WTC11 (cell line): Measurements from ENCODE around the gene CARD11. TPM values are rescaled to one million over a fixed set of nuclear protein-coding genes. Genes with fewer than 3 reads are reported as not detected.

Source experiments
- ATAC-seq: fragments of 200-7000 bp; cut with Tn5 transposase; 2 replicates; pipeline ENCODE4 v1.10.0; 2021; ENCODE audit warnings: mild to moderate bottlenecking, moderate library complexity
- CTCF ChIA-PET: fragments of 300-600 bp; sonication (Branson Sonifier 250); formaldehyde crosslinking; loops from one replicate; lab custom pipeline; 2021; ENCODE audit warnings: antibody characterized with exemption; lab: Charles Lee
- POLR2A ChIA-PET: fragments of 350-600 bp; sonication (Branson Sonifier 250); formaldehyde crosslinking; loops from one replicate; lab custom pipeline; 2021; ENCODE audit warnings: antibody characterized with exemption; lab: Charles Lee
- DNase-seq: peaks from one replicate; pipeline ENCODE4 v3.0.0; 2021; ENCODE audit warnings: low spot score
- H3K27ac Mint-ChIP-seq: 2 replicates; pipeline ENCODE4 v1.8.0; 2021; ENCODE audit warnings: mixed read lengths
- H3K27me3 Mint-ChIP-seq: 2 replicates; pipeline ENCODE4 v1.8.0; 2021; ENCODE audit warnings: low read depth, mild to moderate bottlenecking, moderate library complexity, mixed read lengths
- H3K36me3 Mint-ChIP-seq: 2 replicates; pipeline ENCODE4 v1.8.0; 2021; ENCODE audit warnings: mixed read lengths
- H3K4me1 Mint-ChIP-seq: 2 replicates; pipeline ENCODE4 v1.8.0; 2022; ENCODE audit warnings: mixed read lengths
- H3K4me3 Mint-ChIP-seq: 2 replicates; pipeline ENCODE4 v1.8.0; 2021; ENCODE audit warnings: mild to moderate bottlenecking, moderate library complexity, mixed read lengths
- H3K9me3 Mint-ChIP-seq: 2 replicates; pipeline ENCODE4 v1.8.0; 2021; ENCODE audit warnings: mixed read lengths
- AR ChIP-seq: fragments of 250-450 bp; sonication (Bioruptor Pico); IDR thresholded peaks from 2 replicates; pipeline ENCODE4 v1.9.0; 2021; ENCODE audit warnings: mild to moderate bottlenecking
- ATF1 ChIP-seq: sonication (generic); formaldehyde crosslinking; IDR thresholded peaks from 2 replicates; pipeline ENCODE4 v1.8.1; 2023; ENCODE audit warnings: mild to moderate bottlenecking, moderate library complexity, missing genetic modification reagents
- CBFB ChIP-seq: sonication (generic); formaldehyde crosslinking; IDR thresholded peaks from 2 replicates; pipeline ENCODE4 v1.8.1; 2022; ENCODE audit warnings: mild to moderate bottlenecking, low read depth, missing genetic modification reagents
- ELF4 ChIP-seq: sonication (generic); formaldehyde crosslinking; IDR thresholded peaks from 2 replicates; pipeline ENCODE4 v1.8.1; 2022; ENCODE audit warnings: low read depth, mild to moderate bottlenecking, moderate library complexity, missing genetic modification reagents
- MXD4 ChIP-seq: fragments of 250-450 bp; sonication (Bioruptor Pico); IDR thresholded peaks from 2 replicates; pipeline ENCODE4 v1.8.0; 2021; ENCODE audit warnings: mild to moderate bottlenecking, moderate library complexity, borderline replicate concordance
- NFE2L1 ChIP-seq: sonication (generic); formaldehyde crosslinking; IDR thresholded peaks from 2 replicates; pipeline ENCODE4 v1.8.1; 2023; ENCODE audit warnings: missing genetic modification reagents
- NFYB ChIP-seq: sonication (generic); formaldehyde crosslinking; conservative IDR thresholded peaks from 2 replicates; pipeline ENCODE4 v1.8.0; 2022; ENCODE audit warnings: low read depth, missing genetic modification reagents
- NR2C2 ChIP-seq: sonication (generic); formaldehyde crosslinking; IDR thresholded peaks from 2 replicates; pipeline ENCODE4 v1.8.0; 2022; ENCODE audit warnings: mild to moderate bottlenecking, missing genetic modification reagents
- SMAD4 ChIP-seq: sonication (generic); formaldehyde crosslinking; IDR thresholded peaks from 2 replicates; pipeline ENCODE4 v1.8.0; 2022; ENCODE audit warnings: mild to moderate bottlenecking, missing genetic modification reagents
- ZNF219 ChIP-seq: sonication (generic); formaldehyde crosslinking; IDR thresholded peaks from 2 replicates; pipeline ENCODE4 v1.8.0; 2023; ENCODE audit warnings: missing genetic modification reagents, mild to moderate bottlenecking, borderline replicate concordance
- ZNF232 ChIP-seq: sonication (generic); formaldehyde crosslinking; IDR thresholded peaks from 2 replicates; pipeline ENCODE4 v1.8.0; 2022; ENCODE audit warnings: mild to moderate bottlenecking, missing genetic modification reagents
- ZNF263 ChIP-seq: sonication (generic); formaldehyde crosslinking; IDR thresholded peaks from 2 replicates; pipeline ENCODE4 v1.8.1; 2022; ENCODE audit warnings: low read depth, mild to moderate bottlenecking, moderate library complexity, missing genetic modification reagents
- ZNF425 ChIP-seq: fragments of 250-450 bp; sonication (Bioruptor Pico); conservative IDR thresholded peaks from 2 replicates; pipeline ENCODE4 v1.9.0; 2021; ENCODE audit warnings: mild to moderate bottlenecking
- total RNA-seq: library from RNA; stranded (reverse); gene quantifications from 3 replicates; pipeline ENCODE4 v1.2.3, GENCODE V29; 2021
- TF ChIP-seq, protein P1 (sequence below): sonication (generic); formaldehyde crosslinking; IDR thresholded peaks from 2 replicates; pipeline ENCODE4 v1.8.0; 2023; ENCODE audit warnings: missing genetic modification reagents, mild to moderate bottlenecking, borderline replicate concordance

The CARD11 gene
- total RNA-seq, 1 experiment from 2014 or later = 40.8 TPM

- TF ChIP-seq, protein P1, sequence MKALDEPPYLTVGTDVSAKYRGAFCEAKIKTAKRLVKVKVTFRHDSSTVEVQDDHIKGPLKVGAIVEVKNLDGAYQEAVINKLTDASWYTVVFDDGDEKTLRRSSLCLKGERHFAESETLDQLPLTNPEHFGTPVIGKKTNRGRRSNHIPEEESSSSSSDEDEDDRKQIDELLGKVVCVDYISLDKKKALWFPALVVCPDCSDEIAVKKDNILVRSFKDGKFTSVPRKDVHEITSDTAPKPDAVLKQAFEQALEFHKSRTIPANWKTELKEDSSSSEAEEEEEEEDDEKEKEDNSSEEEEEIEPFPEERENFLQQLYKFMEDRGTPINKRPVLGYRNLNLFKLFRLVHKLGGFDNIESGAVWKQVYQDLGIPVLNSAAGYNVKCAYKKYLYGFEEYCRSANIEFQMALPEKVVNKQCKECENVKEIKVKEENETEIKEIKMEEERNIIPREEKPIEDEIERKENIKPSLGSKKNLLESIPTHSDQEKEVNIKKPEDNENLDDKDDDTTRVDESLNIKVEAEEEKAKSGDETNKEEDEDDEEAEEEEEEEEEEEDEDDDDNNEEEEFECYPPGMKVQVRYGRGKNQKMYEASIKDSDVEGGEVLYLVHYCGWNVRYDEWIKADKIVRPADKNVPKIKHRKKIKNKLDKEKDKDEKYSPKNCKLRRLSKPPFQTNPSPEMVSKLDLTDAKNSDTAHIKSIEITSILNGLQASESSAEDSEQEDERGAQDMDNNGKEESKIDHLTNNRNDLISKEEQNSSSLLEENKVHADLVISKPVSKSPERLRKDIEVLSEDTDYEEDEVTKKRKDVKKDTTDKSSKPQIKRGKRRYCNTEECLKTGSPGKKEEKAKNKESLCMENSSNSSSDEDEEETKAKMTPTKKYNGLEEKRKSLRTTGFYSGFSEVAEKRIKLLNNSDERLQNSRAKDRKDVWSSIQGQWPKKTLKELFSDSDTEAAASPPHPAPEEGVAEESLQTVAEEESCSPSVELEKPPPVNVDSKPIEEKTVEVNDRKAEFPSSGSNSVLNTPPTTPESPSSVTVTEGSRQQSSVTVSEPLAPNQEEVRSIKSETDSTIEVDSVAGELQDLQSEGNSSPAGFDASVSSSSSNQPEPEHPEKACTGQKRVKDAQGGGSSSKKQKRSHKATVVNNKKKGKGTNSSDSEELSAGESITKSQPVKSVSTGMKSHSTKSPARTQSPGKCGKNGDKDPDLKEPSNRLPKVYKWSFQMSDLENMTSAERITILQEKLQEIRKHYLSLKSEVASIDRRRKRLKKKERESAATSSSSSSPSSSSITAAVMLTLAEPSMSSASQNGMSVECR = no peak
- TF ChIP-seq ZNF219 (CRISPR knock-in tag) (no peak), ZNF425 (CRISPR knock-in tag) (no peak), CBFB (CRISPR knock-in tag) (no peak)
Observed at GRCh38 chr7:2955269-2955668, 88.4 kb downstream of the CARD11 start (continued).

DNA sequence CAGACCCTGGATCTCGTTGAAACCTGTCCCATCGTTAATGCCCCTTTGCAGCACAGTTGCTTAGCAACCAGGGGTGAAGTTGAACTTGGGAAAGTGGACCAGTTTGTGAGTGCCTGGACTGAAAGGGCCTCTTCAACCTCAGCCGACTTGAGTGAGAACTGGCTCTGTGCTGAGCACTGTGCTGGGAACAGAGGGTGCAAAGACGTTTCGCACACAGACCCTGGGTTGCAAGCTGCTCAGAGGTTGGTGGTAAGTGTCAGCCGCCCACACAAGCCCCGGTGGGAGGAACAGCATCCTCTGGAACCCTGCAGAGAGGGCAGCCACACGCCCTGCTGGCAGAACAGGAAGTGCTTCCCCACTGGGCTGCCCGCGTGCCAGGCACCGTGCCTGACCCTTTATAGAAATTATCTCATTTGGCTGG, 89.2 kb downstream of the CARD11 start:
- ChIA-PET POLR2A (no interaction called here), CTCF (interaction anchor here (0.6 to 1.7 kb wide), 4 partner anchors 21 to 732 kb away, joined by 3 to 6 read pairs (median 4); no protein-coding TSS in a partner anchor)

GRCh38 chr7:2953588-2954407, 89.9 kb downstream of the CARD11 start:
- Mint-ChIP-seq H3K36me3 (peaks cover 37% of the 10 kb centered on the region), H3K4me3 (no peak overlapping the region), H3K9me3 (peaks cover 30% of the 10 kb centered on the region), H3K27me3 (no peaks in the 10 kb centered on the region; the same call in 1 of the 2 replicates), H3K27ac (no peak overlapping the region), H3K4me1 (peaks cover 9% of the 10 kb centered on the region)
- ChIA-PET POLR2A (no interaction called here), CTCF (interaction anchor here (0.6 to 1.7 kb wide), 3 partner anchors 32 to 733 kb away, joined by 3 to 6 read pairs (median 4); no protein-coding TSS in a partner anchor)
- ATAC-seq = no peak
- TF ChIP-seq MXD4 (CRISPR knock-in tag) = no peak
- TF ChIP-seq CBFB (CRISPR knock-in tag) = no peak
- no peak for TF ChIP-seq SMAD4
- TF ChIP-seq NFYB (CRISPR knock-in tag) = no peak
- TF ChIP-seq ATF1 (CRISPR knock-in tag) = no peak
- no peak for TF ChIP-seq ZNF232
- no peak for TF ChIP-seq NFE2L1 (CRISPR knock-in tag)
- no peak for TF ChIP-seq ELF4 (CRISPR knock-in tag)
- no peak for DNase-seq

More for the DNA sequence above, 89.2 kb downstream of the CARD11 start:
- H3K27ac Mint-ChIP-seq = no peak overlapping the region
- no peak overlapping the region for H3K4me3 Mint-ChIP-seq
- peak; percentile 3 for DNase-seq
- H3K4me1 Mint-ChIP-seq = peaks cover 5% of the 10 kb centered on the region
- TF ChIP-seq ZNF263 (no peak), NFE2L1 (CRISPR knock-in tag) (no peak), AR (CRISPR knock-in tag) (no peak), NR2C2 (CRISPR knock-in tag) (no peak)
- TF ChIP-seq, all 79 proteins: peak for 0
- H3K9me3 Mint-ChIP-seq = peaks cover 23% of the 10 kb centered on the region
- peaks cover 31% of the 10 kb centered on the region for H3K36me3 Mint-ChIP-seq
- H3K27me3 Mint-ChIP-seq = no peaks in the 10 kb centered on the region; the same call in 1 of the 2 replicates
- ATAC-seq = no peak
